ENCODE data around the gene PCSK6.

PCSK6 gene

DNA sequence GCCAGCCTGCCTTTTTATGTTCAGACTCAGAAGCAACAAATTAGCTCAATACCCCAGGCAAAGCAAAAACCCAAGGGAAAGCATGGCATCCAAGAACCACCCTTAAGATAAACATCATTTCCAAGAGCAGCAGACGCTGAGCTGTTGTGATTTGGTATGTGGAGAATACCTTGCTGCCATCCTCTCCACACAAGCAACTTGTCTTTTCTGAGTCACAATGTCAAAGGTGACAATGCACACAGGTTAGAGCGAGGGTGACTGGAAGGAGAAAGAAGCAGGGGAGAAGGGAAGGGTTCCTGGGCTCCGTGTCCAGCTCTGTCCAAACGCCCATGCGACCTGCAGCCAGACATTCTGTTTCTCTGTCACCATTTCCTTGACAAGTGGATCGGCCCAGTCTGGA is 6.0 kb downstream of the PCSK6 start:
- in situ Hi-C loops (cut with MboI; ENCODE audit: low sequenced_read_pairs) = no loop called here

DNA sequence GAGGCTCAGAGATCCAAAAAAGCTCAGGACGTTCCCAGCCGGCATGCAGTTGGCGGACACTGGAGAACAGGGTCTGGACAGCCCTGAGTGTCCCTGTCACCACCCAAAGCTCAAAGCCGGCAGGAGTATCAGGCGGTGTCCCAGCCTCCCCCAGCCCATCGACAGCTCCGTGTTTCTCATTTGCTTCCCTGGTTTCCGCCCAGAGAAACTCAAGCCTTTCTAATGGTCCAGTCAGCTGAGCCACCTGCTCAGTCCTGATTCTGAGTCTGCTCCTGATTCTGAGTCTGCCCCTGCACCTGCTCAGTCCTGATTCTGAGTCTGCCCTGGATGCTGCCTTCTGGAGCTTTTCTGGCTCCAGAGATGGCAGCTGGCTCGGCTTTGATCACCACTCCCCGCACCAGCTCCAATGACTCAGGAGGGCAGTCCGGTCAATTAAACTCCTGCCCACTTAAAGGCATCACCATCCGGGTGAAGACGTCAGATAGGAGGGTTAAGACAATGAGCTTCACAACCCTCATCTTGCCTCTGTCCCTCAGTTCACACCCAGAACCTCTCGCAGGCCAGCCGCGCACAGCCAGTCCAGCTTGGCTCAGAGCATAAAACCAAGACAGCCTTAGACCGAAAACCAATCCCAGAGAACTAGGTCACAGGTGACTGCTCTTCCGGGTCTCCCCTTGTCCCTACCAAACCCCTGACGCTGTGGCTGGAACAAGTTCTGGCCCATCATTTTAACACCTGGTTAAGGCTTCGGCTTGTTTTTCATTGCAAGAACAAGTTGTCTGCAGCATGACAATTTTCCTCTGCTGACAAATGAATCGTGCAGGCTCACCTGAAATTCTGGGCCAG is 6.8 kb downstream of the PCSK6 start:
- in situ Hi-C loops (cut with MboI; ENCODE audit: low sequenced_read_pairs) = no loop called here

DNA sequence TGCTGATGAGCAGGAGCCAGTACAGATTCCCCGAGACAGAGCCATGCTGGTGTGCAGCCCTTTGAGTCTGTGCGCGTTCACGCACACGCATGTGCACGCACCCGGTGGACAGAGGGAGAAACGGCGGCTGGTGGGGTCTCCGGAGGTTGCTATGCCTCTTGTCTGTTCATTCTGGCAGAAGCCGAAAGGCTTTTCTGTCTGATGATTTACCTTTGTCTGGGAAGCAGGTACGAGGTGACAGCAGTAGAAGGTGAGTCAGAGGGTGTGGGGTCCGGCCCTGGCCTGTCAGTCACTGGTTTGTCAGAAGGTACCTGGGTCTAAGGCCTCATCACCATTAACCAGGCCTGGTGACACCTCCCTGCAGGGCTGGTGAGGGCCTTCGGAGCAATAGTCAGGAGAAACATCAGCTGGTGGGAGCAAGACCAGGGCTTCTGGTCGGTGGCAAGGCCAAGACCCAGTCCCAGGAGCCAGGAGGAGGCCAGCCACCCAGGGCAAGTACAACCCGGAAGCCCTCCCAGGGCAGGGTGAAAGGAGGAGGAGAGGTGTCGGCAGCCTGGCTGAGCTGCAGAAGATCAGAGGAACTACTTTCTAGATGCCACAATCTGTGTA is 7.5 kb downstream of the PCSK6 start:
- in situ Hi-C loops (cut with MboI; ENCODE audit: low sequenced_read_pairs) = no loop called here

DNA sequence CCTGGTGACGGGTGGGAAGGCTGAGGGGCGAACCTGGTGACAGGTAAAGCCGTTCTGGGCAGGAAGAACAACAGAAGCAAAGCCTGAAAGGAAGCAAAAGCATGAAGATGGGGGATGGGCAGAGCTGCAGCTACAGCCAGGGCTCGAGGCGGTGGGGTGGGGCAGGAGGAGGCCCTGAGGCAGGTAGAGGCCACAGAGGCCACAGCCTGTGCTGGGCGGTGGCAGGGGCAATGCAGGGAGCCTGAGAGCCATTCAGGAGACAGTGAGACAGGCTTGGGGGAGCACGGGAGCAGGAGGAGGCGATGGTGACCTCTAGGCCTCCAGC is 8.2 kb downstream of the PCSK6 start:
- in situ Hi-C loops (cut with MboI; ENCODE audit: low sequenced_read_pairs) = no loop called here

DNA sequence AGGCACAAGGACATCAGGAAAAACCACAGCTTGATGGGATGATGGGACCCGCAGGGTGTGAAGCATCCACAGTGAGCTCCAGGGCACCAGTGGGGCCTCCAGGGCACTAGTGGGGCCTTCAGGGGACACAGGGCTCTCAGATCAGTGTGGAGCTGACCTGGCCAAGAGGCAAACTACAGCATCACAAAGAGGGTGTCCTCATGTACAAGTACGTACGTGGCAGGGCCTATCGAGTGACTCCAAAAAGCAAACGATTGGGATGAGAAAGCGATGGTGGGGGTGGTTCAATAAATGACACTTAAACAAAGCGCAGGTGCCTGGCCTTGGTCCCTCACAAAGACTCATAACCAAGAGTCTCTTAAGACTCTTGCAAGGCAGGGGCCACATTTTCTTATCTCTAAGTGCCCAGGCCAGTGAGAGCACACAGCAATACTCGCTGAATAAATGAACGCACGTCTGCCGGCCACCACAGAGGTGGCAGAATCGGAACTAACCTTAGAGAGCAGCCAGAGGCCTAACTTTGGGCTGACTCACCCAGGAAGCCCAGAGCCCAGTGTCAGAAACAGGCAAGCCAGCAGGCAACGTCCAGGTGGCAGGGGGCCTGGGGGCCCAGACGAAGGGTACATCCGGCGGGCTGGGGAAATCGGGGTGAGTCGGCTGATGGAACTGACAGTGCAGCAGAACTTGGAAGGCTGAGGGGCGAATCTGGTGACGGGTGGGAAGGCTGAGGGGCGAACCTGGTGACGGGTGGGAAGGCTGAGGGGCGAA is 8.7 kb downstream of the PCSK6 start:
- in situ Hi-C loops (cut with MboI; ENCODE audit: low sequenced_read_pairs) = no loop called here

DNA sequence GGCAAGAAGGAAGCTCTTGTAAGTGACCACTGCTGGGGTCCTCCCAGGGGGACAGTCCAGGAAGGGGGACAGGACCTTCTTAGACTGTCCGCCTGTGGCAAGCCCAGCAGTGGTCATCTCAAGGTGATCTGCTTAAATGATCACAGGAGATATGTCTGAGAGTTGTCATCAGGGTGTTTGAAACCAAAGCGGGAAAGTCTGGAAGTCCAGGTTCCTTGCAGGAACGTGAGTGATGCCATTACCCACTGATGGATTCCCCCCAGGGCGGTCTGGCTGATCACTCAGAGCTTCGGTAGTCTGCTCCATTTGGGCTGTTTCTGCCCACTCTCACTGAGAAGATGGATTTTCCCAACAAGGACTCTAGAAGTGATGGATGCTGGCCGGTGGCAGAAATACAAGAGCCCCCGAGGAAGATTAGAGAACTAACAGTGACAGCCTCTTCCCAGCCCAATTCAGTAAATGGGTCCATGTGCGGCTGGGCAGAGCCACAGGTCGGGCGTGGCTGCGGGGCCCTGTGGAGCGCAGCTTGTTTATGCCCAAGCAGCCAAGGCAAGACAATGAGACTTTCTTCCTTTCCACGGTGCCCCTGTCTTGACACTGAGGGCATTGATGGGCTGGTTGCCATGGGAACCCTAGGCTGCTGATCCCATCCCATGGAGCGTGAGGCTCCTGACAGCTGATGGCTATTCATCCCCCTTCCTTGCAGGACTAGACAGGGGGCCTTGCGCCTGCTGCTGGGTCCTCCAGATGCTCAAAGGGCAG is 9.5 kb downstream of the PCSK6 start:
- in situ Hi-C loops (cut with MboI; ENCODE audit: low sequenced_read_pairs) = no loop called here

DNA sequence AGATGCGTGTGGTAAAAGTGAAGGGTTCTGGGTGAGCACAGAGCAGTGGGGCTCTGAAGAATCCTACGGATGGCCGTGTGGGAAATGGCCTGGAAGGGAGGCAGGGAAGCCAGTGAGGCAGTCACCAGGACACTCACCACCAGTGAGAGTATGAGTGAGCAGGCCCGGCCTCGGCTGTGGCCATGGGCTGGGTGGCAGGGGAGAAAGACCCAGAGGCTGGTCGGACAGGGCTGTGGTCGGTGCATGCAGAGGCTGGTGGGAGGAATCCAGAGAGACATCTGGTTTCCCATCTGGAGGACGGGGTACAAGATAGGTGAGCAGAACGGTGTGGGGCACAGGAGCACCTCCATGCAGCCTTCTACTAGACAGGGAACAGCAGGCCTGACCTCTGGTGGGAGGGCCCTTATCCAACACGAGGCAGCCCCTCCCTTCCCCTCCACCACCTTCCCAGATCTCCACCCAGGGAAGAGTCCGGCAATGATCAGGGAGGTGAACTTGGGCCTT is 10.1 kb downstream of the PCSK6 start:
- in situ Hi-C loops (cut with MboI; ENCODE audit: low sequenced_read_pairs) = no loop called here

DNA sequence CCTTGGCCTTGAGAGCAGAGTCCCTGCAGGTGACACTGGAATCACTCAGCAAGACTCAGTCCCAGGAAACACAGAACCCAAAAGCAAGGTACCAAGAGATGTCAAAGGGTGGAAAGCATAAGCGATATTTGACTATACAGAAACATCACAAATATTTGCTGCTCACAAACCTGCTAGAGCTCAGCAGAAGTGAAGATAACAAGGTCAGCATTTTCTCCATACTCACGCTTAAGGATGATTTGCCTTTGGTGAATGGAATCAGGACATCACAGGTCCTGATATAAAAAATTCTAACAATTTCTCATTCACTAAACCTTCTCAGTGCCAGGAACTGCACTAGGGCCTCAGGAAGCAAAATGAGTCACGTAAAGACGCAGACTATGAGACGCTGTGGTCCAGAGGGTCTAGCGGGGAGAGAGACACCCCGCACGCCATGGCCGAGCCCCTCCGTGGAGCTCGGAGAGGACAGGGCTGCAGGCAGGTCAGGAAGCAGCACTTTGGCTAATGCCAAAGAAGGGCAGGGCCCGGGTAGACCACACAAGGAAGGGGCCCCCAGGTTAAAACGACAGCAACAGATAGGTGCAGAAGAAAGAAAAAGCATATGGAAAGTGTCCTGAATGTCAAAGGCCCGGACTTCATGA is 10.7 kb downstream of the PCSK6 start:
- in situ Hi-C loops (cut with MboI; ENCODE audit: low sequenced_read_pairs) = no loop called here

DNA sequence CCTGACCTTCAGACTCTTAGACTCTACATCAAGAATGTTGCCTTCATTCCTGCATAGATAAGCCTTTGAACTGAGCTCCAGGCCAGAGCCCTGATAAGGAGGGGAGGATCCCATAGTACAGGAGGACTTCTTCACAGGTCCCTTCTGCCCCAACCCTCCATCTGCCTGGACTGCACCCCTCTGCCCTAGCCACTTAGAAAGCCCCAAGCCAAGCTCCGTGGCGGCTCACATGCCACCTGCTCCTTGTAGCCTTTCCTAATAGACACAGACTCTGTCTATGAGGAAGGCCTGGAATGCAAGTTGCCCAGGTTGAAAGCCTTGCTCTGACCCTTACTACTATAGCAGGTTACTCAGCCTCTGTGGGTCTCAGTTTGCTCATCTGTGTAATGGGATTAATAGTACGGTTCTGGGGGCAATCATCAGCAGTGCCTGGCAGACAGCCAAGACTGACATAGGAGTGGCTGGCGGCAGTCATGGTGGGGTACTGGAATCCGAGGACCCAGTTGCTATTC is 11.6 kb downstream of the PCSK6 start:
- in situ Hi-C loops (cut with MboI; ENCODE audit: low sequenced_read_pairs) = no loop called here

DNA sequence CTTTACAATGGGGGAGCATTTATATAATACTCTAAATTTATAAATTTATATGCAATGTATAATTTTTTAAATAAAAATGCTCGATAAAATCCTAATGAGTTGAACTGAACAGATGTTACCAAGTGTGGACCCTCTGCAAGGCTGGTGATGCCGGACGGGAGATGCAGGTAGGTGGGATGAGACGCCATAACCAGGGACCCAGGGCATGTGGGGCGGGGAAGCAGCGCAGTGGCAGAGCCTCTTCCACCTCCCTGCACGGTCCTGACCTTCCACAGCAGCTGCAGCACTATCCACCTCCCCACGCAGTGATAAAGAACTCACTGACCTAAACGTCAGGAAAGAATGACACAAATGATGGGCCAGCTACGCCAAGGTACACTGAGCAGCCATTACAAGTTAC is 12.8 kb downstream of the PCSK6 start:
- in situ Hi-C loops (cut with MboI; ENCODE audit: low sequenced_read_pairs) = no loop called here

DNA sequence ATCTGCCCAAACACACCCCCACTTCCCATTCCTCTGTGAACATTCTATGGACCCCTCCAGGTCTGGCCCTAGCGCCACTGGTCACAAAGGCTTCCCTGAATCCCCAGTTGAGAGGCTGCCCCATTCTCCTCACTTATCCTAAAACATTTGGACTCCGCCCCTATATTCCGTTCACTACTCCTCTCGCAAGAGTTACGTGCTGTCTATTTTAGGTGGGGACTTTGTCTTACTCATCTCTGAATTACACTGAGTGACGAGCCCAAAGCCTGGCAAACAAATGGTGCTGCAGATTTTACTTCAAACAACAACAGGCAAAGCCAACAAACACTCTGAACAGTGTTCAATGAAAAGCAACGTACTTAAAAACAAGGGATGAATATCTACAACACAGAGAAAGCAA is 14.5 kb downstream of the PCSK6 start:
- in situ Hi-C loops (cut with MboI; ENCODE audit: low sequenced_read_pairs) = no loop called here

DNA sequence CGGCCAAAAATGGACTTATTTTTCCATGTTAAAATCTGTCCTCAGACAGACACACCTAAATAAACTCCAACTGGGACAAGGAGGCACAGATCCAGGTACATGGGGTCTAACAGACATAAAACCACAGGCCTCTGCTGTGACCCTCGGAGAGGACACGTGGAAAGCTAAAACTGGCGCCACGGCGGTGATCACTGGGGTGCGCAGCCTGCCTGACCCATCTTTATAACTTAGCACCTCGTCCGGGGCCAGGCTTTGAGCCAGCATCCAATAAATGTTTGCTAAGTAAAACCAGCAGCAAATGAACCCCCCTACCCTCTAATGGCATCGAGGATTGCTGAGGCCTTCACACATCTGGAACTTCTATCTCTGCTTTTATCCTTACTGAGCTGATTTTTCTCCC is 15.3 kb downstream of the PCSK6 start:
- in situ Hi-C loops (cut with MboI; ENCODE audit: low sequenced_read_pairs) = no loop called here

DNA sequence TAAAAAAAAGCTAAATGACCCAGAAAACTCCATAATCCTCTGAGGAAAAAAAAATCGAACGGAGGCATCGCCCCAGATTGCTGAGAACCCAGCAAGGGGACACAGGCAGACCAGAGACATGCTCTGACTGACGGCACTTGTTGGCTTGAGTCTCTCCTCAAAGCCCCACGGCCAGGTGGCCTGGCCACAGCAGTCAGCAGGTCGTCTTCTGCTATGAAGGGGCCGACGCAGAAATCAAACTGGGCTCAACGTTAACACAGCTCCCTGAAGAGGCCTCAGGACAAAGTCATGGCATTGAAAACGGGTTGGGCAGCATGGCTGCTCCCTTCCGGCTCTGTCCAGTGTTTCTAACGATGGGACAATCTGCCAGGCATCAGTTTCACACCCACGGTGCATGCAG is 17.5 kb downstream of the PCSK6 start:
- in situ Hi-C loops (cut with MboI; ENCODE audit: low sequenced_read_pairs) = no loop called here

DNA sequence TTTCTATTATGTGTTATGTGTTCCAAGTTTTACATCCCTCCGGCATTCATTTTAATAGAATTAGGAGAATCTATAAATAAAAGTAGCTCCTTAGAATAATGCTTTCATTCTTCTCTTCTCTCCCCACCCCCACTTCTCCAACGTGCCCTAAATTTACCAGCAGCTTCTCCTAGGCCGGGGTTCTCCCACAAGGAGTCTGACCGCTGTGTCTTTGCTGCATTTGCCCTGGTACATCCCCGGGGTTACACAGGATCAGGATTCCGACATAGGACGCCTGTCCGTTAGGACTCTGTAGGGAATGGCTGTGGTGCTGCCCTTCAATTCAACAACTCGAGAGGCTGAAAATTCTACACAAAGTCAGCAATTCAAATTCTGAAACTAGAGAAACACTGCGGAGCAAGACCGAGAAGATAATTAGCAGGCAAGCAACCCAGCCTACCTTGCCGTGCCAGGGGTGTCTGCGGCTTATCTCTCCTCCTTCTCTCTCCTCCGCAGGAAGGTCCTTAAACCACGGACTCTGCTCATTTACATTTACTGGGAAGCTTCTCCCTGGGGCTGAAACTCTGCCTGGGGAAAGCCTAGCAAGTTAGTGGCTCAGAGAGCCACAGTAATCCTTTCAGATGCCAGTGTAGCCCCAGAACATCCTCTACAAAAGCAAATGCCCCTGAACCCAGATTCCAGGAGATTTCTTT is 18.8 kb downstream of the PCSK6 start:
- in situ Hi-C loops (cut with MboI; ENCODE audit: low sequenced_read_pairs) = no loop called here

DNA sequence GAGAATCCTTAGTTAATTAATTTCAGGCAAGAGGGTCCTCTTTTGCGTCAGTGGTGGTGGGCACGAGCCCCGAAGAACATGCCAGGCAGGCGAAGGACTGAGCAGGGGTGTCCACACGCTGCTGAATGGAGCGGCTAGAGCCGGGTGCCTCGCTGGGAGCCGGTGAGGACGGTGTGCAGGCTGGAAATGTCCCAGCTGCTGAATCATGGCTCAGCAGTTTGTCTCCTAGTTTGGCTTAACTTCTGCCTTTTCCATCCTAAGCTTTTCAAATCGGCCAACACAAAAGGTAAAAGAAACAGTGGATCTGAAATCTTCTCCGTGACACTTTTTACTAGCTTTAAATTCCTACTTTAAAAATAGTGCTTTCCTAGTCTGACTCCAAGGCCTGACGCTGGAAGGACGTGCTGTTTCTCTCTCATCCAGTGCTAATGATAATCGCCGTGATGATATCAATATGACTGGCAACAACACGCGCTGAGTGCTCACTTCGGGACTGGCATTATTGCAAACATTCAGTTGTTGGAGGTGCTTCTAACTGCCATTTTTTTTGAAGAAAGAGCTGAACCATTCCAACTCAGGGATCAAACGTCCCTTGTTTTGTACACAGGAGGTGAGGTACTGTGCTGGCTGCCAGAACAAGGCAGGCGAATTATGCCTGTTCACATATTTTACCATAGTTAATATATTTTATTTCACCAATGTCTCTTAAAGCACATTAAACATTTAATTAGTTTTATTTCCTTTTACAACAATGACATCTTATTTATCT is 19.8 kb downstream of the PCSK6 start:
- in situ Hi-C loops (cut with MboI; ENCODE audit: low sequenced_read_pairs) = no loop called here

DNA sequence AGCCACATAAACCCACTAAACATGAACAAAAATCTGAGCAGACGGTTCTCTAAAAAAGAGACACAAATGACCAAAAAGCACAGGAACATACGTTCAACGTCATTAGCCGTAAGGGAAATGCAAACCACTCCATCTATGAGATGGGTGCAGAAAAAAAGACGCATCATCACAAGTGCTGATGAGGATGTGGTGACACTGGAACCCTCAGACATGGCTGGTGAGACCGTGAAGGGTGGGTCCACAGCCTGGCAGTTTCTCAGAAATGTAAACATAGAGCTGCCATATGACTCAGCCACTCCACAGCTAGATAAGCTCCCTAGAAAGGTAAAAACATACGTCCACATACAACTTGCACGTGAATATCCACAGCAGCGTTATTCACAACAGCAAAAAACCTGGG is 23.3 kb downstream of the PCSK6 start:
- in situ Hi-C loops (cut with MboI; ENCODE audit: low sequenced_read_pairs) = no loop called here

DNA sequence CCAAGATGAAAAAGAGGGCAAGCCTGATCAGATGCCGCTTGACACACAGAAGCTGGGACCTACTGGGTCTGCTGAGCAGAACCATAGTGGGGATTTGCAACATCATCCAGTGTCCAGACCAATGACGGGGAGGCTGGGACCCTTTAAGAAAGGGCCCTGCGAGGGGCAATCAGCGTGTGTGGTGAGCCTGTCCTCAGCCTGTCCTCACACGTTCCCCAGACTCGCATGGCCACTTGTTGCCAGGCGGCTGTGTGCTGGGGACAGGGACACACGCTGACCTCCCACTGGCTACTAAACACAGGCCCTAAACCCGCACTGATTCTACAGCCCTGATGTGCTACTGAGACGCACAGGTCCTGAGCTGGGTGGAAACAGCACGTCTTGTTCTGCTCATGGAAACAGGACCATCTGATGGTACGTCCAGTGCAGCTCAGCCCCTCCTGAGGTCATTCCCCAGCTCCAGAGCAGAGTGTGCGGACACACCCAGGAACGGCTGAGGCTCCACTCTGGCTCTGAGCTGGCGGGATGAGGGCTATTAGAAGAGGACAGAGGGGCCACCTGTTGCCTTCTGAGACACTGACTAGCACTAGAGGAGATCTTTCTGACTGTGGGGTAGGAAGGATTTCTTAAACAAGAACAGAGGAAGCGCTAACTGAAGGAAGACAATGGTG is 24.4 kb downstream of the PCSK6 start:
- in situ Hi-C loops (cut with MboI; ENCODE audit: low sequenced_read_pairs) = no loop called here

DNA sequence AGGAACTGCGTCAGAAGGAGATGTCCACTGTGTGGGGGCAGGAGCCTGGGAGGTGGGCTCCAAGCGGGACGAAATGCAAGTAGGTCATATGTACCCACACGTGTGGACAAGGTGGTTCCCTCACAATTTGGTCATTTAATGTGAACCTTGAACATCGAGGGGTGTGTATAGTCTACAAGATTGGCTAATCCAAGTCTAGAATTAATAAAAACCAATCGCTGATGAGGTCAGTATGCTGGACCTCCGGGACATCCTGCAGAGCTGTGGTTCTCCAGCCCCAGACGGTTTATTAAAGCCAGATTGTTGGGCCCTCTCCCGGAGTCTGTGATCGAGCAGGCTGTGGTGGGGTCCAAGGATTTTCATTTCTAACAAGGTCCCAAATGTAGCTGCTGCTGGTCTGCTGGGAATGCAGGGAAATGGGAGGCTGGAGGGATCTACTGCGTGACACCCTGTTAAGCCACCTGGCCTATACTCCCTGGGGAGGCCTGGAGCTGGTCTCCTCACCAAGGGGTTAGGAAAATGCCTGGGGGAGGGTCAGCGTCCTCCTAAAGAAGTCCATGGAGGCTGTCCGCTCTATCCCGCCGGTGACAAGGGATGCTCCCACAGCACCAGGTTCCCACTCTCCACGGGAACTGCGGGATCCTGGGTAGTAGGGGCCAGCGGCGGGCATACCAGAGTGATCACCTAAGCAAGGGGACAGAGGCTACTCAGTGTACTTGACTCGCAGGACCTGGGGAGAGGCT is 25.1 kb downstream of the PCSK6 start:
- in situ Hi-C loops (cut with MboI; ENCODE audit: low sequenced_read_pairs) = no loop called here

Data from hTERT RPE-1 (cell line).